ELF-1 (cell line): ENCODE data around the gene ZFAND6.

ENCODE experiments used
- DNase-seq: peaks from one replicate; pipeline ENCODE4 v3.0.0-alpha.2; 2016; ENCODE audit warnings: low read depth, low spot score

The ZFAND6 gene

DNA sequence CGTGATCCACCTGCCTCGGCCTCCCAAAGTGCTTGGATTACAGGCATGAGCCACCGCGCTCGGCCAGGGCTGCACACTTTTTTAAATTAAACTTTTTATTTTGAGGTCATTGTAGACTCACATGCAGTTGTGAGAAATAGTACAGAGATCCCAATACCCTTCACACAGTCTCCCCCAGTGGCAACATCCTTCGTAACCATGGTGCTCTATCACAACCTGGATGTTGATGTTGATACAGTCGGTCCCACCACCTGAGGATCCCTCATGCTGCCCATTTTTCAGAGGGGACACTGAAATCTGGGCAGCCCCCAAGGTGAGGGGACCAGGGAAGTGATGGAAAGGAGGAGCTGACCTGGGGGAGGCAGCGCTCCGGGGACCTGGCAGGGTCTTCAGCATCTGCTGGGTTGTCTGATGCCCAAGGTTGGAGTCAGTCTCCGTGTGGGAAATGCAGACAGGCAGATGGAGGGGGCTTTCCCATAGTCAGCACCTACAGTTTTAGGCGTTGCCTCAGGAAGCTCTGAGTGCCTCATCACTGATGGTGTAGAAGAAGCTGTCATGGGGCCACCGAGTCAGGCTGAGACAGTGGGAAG is 110.4 kb downstream of the ZFAND6 start:
- no peak for DNase-seq

DNA sequence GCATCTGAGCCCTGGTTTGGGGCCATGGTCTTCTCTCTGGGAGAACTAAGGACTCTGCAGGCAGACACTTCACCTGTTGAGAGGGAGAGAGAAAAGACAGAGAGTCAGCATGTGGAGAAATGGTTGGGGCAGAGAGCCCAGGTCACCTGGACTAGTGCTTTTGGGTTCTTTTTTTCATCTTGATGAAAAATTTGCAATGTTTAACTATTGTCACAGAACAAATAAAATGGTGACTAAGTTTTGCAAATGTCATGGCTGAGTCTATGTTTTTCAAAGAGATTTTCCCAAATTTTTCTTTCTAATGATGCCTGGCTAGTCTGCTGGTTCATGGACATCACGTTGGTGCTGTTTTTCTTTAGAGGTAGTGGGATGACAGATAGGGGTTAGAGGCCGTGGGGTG is 111.1 kb downstream of the ZFAND6 start:
- DNase-seq, result no peak

DNA sequence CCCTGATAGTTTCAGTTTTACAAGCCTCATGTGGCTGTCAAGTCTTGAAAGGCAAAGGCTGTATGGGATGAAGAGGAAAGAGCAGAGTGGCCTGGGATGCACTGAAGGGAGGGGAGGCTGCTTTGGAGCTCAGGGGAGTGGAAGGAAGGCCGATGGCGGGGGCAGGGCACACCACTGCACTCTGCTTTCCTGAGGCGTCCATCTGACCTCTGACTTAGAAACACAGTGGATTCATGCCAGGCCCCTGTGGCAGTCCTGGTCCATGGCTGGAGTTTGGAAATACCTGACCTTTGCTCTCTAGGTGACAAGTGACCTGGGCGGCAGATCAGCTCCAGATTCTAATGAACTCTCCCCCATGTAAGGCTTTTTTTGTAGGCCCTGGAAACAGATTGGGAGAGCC is 112.3 kb downstream of the ZFAND6 start:
- DNase-seq, result peak; percentile 23

DNA sequence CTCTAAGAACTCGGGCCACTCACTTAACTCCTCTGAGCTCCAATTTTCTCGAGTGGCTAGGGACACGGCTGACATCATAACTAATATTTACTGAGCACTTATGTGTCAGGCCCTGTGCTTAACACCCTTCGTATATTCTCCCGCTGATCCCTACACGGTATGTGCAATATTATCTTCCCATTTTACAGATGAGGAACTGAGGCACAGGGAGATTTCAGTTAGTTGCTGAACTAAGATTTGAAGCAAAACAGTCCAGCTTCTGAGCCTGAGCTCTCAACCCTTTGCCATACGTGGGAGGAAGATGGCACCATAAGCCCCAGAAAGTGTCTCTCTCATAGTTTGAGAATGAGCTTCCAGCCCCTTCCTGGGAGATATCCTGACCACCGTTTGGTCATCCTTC is 112.9 kb downstream of the ZFAND6 start:
- DNase-seq, result no peak

DNA sequence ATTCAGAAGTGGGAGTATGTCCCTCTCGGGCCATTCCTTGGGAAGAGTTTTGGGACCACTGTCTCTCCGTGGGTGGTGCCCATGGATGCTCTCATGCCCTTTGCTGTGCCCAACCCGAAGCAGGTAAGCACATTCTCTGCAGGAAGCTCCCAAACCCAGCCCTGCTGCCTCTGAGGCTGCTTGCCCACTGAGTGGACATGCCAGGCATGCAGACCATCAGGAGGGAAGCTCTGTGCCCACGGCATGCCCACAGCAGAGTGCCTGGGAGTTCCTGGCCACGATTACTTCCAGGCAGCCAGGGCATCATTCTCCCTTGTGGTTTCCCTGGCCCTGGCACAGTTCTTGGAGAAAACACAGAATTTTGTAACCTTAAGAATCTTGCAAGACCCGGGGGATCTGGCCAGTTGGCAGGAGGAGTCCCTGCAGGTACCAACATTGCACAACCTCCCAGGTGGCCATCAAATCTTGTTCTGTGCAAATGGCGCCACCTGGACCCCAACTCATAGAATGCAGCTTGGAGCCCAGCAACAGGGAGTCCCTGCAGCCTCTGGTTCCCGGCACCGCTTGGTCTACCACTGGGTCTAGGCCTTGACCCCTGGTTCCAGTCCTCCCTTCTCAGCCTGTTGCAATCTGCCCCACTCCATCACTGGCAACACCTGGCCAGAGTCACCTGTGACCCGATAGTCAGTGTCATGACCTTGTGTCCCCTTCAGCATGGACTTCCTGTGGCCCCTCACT is 113.7 kb downstream of the ZFAND6 start:
- DNase-seq, result peak; percentile 78

DNA sequence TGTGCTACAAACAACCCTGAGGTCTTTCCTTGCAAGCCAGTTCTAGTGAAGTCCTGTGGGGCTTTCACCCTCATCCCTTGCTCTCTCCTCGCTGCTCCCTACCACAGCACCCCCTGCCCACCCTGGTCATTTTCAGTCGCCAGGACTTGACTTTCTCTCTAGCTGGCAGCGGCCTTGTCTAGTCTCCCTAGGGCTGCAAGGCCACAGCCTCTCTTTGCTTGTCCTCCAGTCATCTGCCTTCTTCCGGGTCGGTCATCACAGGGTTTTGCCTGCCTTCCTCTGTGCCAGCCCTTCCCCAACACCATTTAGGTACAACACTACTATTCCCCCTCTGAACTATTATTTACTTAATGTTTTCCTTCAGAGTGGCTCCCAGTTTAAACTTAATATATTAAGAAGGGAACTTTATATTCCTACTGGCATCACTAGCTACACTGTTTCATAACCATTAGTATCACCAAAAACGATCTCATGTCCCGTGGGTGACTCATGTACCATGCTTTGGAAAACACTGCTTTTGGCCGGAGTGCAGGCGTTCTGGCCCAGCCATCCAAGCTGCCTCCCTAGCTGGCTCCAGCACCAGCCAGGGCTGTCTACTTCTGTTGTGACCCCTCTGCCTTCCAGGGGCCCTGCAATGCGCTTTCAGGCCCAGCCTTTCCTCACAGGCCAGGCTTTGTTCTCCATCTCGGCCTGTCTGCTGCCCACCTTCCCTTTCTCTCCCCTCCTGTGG is 114.7 kb downstream of the ZFAND6 start:
- DNase-seq, result no peak

DNA sequence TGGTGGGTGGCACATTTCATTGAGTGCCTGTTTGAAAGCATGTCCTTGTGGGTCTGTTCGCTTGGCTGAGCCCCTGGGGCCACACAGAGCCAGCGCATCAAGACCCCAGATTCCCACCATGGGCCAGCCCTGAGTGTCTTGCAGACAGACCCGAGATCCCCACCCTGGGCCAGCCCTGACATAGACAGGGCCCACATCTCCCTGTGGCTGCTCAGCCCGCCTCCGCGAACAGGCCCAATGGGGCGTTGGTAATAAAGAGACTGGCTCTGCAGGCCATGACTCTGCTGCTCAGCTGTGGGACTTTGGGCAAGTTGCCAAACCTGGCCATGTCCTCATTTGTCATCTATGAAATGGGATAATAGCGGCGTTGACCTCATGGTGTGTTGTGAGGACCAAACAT is 116.0 kb downstream of the ZFAND6 start:
- DNase-seq, result no peak

DNA sequence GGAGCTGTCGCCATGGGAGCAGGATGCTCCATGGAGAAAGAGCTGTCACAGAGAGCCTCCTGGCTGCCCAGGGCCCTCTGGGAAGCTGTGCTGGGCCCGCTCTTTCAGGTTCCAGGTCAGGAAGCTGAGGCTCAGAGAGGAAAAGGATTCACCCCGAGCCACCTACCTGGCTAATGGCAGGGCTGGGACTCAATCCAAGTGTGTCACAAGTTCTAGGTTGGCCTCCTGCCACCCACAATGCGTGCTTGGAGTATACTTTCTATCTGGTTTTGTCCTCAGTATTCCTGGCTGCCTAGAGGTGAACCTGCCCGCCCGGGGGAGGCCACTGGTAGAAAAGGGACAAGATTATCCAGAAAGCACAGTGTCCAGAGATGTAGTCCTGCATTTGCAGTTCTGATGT is 117.0 kb downstream of the ZFAND6 start:
- DNase-seq, result no peak

DNA sequence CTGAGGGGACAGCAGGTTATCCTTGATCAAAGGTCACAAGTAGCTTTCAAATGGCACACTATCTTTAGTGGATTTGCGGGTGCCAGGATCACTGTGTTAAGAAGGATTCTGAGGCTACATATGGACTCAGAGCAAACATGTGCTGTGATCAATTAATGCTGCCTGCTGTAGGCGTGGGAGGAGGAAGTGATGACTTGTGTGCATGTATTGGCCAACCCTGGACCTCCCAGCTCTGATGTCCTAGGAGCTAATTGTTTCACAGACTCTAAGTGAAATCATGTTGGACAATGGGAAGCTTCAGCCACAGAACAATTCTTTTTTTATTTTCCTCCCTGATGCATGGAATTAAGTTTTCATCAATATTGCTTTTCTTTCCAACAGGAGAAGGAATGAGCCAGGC is 117.7 kb downstream of the ZFAND6 start:
- DNase-seq, result no peak

DNA sequence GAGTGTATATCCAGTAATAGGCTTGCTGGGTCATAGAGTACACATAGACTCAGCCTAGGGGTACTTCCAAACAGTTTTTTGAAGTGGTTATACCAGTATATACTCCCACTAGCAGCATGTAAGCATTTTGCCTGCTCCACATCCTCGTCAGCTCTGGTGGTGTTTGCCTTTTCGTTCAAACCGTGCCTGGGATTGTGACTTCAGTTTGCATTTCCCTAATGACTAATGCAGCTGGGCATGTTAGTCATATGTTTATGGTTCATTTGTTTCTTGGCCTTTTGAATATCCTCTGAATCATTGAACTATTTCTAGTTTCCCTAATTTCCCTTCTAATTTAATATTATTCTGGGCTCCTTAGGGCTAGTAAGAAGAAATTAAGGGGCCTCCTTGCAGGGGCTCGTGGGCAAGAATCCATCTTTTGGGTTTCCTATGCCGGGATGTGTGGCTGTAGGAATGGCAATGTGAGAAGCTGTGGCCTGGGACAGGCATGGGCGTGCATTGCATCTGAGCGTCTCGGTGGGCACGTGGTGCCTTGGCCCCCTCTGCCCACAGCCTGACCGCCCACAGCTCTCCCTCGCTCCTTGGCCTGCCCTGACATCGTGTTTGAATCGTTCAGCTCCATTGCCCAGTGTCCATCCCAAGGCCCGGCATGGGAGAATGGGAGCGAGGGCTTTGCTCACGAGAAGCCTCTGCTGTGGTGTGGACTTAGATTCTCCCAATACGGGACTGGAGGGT is 119.7 kb downstream of the ZFAND6 start:
- DNase-seq, result no peak

DNA sequence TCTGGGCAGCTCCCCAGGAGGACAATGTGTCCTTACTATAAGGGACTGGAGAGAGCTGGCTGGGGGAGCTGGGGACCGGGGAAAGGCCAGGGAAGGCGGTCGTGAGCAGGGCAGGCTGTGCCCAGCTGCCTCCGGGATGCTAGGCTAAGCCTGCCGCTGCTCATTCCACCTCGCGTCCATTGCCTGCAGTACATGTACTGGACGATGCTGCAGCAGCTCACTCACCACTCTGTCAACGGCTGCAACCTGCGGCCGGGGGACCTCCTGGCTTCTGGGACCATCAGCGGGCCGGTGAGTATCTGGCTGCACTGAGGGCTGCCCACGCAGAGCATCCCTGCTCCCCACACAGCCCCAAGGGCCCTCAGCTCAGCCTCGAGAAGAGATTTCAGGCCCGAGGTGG is 120.5 kb downstream of the ZFAND6 start:
- DNase-seq, result no peak

DNA sequence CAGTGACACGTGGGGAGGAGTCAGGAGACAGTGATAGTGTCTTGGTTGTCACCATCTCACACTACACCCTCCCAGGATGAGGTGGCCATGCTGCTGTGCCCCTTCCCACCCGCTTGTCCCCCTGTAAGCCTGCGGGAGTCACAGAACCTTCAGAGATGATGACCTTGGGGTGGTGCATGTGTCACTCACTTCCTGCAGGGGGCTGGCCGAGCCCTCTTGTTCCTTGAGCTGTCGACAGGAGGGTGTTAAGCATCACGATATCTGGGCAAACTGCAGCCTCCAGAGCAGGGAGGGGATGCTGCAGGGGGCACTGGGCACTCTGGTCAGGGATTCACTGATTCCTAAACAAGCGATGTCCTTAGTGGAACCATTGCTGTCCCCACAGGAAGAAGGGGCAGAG is 121.0 kb downstream of the ZFAND6 start:
- DNase-seq, result no peak

DNA sequence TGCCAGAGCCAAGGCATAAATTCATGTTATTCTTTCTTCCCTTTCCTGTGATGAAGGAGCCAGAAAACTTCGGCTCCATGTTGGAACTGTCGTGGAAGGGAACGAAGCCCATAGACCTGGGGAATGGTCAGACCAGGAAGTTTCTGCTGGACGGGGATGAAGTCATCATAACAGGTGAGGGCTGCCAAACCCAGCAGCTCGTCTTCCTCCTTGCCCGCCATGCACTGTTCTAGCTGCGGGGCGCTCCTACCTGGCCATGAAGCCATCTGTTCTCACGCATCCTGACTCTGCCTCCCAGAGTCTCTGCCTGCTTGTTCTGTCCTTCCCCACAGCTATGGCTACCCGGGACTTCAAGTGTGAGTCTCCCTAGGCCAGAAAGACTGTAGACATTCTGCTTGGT is 121.5 kb downstream of the ZFAND6 start:
- DNase-seq, result no peak

DNA sequence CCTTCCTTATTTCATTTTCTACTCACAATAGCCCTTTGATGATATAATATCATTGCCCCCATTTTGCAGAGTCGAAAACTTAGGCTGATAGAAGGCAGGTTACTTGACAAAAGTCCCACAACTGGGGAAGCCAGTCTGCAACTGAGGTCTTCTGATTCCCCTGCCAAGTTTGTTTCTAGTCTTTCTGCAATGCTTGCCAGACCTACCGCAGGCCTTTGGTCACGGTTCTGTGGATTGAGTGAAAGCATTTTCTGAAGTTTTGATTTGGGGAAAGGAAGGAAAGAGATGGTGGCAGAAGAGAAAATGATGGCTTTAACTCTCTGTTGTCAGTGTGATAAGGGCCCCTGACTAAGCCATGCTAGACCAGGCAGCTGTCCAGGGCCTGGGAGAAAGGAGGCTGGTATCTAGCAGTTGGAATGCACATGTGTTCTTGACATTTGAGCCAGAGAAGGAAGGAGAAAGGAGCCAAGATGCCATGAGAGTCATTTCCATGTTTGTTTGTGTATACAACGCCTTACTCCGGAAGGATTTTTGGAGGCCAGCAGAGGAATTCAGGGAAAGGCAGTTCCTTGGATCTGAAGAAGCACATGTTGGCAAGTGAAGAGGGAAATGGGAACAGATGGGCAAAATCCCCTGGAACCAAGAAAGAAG is 123.3 kb downstream of the ZFAND6 start:
- DNase-seq, result no peak

DNA sequence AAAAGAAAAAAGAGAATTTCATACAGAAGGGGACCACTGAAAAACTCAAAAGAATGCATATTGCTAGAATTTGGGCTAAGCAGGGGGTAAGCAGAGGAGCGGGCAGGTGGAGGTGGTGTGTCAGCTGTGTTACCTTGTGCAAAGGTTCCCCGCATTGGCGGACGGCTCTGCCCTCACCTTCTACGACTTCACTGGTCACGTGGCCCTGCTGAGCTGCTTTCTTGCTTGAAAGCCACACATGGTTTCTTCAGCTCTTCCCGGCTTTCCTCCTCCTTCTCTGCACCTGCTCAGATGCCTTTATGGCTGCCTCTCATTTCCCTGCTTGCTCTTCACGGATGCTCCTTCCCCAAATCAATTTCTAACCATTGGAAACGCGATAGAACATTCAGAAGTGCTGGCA is 123.8 kb downstream of the ZFAND6 start:
- no peak for DNase-seq

DNA sequence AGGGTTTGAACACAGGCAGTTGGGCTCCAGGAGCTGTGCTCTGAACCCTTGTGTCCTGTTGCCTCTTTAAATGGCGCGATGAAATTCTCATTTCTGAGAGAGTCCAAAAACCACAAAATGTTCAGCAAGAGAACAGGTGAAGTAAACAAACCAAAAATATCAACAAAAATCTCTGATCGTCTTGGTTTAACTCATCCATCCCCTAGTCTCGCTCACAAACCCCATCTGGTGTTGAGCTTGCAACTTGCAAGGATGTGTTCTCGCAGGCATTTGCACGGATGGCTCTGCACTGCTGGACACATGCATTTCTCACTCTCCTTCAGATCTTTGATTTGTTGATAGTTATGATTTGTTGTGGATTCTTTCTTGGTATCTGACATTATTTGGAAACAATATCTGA is 124.4 kb downstream of the ZFAND6 start:
- no peak for DNase-seq

DNA sequence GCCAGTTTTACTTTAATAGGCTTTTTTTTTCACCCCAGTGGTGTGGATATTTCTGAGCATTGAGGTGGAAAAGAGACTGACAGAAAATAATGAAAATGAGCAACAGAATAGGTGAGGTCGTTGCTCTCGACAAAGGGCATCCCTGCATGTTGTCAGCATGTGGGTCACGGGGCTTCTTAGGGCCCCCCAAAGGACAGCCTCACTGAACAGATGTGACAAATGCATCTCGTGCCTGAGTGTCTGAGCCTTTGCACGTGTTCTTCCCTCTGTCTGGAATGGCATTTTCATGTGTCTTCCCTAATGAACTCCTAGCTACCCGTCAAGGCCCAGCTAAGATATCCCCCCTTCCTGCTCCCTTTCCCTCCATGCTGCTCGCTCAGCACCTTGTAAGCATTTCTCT is 125.1 kb downstream of the ZFAND6 start:
- DNase-seq, result no peak

DNA sequence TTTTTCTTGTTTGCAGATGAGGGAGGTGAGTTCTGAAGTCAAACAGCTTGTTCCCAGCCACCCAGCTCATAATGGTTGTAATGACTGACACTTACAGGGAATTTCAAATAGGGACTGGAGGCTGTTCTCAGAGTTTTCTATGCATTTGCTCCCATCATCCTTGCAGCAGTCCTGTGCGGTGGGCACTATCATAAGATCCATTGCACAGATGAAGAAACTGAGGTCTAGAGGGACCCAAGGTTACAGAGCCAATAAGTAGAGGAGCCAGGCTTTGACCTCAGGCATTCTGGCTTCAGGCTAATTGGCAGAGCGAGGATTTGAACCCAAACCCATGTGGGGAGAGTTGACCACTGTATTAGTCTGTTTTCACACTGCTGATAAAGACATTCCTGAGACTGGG is 125.7 kb downstream of the ZFAND6 start:
- no peak for DNase-seq

DNA sequence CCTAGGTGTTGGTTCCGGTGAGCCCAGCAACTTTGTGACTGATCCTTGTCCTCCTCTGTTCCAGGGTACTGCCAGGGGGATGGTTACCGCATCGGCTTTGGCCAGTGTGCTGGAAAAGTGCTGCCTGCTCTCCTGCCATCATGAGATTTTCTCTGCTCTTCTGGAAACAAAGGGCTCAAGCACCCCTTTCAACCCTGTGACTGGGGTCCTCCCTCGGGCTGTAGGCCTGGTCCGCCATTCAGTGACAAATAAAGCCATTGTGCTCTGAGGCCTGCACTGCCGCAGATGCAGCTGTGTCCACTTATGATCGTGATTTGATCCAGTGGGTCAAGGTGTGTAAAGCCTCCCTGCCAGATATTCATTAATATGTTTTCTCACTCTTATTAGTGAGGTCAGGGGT is 126.6 kb downstream of the ZFAND6 start:
- no peak for DNase-seq

DNA sequence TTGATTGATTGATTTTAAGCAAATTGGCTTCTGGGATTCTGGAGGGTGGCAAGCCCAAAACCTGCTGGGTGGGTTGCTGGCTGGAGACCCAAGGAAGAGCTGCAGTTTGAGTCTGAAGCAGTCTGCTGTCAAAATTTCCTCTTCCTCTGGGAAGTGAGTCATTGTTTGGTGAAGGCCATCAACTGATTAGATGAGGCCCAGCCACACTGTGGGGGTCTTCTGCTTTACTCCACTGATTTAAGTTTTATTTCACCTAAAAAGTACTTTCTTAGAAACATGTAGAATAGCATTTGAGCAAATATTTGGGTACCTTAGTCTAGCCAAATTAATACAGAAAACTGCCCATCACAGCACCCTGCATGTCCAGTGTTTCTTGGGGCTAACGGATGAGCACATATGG is 127.1 kb downstream of the ZFAND6 start:
- DNase-seq, result no peak
